B cell (primary cell): ENCODE results near the gene CD28. TPM values are rescaled to one million over a fixed set of nuclear protein-coding genes. Genes with fewer than 3 reads are reported as not detected.

ENCODE experiments used
- ATAC-seq: fragments of 200-7000 bp; cut with Tn5 transposase; one replicate; pipeline ENCODE4 v1.10.0; 2021; ENCODE audit warnings: low read depth, mild to moderate bottlenecking, moderate number of reproducible peaks, moderate library complexity
- CTCF ChIA-PET: fragments of 350-600 bp; sonication (Branson Sonifier 250); formaldehyde crosslinking; loops from one replicate; lab custom pipeline; 2021; ENCODE audit warnings: antibody characterized with exemption, inconsistent platforms; lab: Charles Lee
- POLR2A ChIA-PET: fragments of 350-600 bp; sonication (Branson Sonifier 250); formaldehyde crosslinking; loops from one replicate; lab custom pipeline; 2021; ENCODE audit warnings: antibody characterized with exemption; lab: Charles Lee
- DNase-seq: peaks from one replicate; pipeline ENCODE4 v3.0.0; 2013
- H2AFZ ChIP-seq: 2 replicates; pipeline ENCODE4 v1.6.1; 2012; ENCODE audit warnings: mild to moderate bottlenecking, low read depth, low read length; ENCODE audit not compliant: insufficient read depth, poor library complexity, severe bottlenecking
- H3K27ac ChIP-seq, 2 donors: 1 replicate in 1 of 2; 2 replicates in 1 of 2; pipeline ENCODE4 v1.5.1; 2012 to 2013; ENCODE audit warnings: low read length in 2 of 2, mild to moderate bottlenecking in 2 of 2, moderate library complexity in 1 of 2
- H3K27me3 ChIP-seq, 4 experiments: fragments of 200-600 bp in 1 of 4; sonication (generic) in 1 of 4; replicated peaks in 1 of 4; 1 replicate in 2 of 4; 2 replicates in 2 of 4; pipeline versions ENCODE4 v1.6.1 to v1.7.0; 2013 to 2016; ENCODE audit warnings: low read length in 3 of 4, mild to moderate bottlenecking in 2 of 4, mixed read lengths in 1 of 4, moderate library complexity in 1 of 4; ENCODE audit not compliant: insufficient read depth in 4 of 4, control insufficient read depth in 3 of 4; ENCODE audit errors: control extremely low read depth in 1 of 4
- H3K36me3 ChIP-seq, 2 experiments: replicated peaks in 1 of 2; 1 replicate in 1 of 2; 2 replicates in 1 of 2; pipeline versions ENCODE4 v1.6.1 to v1.7.1; 2013; ENCODE audit warnings: low read length in 1 of 2; ENCODE audit not compliant: insufficient read depth in 2 of 2, control insufficient read depth in 1 of 2; ENCODE audit errors: control extremely low read depth in 1 of 2, extremely low read depth in 1 of 2
- H3K4me1 ChIP-seq, 2 donors: fragments of 200-600 bp in 1 of 2; sonication (generic) in 1 of 2; 1 replicate in 1 of 2; 2 replicates in 1 of 2; pipeline versions ENCODE4 v1.5.1 to v1.6.1; 2013 to 2017; ENCODE audit warnings: low read length in 2 of 2; ENCODE audit not compliant: control insufficient read depth in 2 of 2, insufficient read depth in 2 of 2
- H3K4me2 ChIP-seq: replicated peaks from 2 replicates; pipeline ENCODE3; 2012; ENCODE audit warnings: mild to moderate bottlenecking, low read depth, low read length; ENCODE audit not compliant: poor library complexity, severe bottlenecking
- H3K4me3 ChIP-seq, 5 experiments: fragments of 200-600 bp in 1 of 5; sonication (generic) in 1 of 5; 1 replicate in 3 of 5; 2 replicates in 2 of 5; pipeline versions ENCODE4 v1.5.1 to v1.7.0; 2011 to 2016; ENCODE audit warnings: low read length in 4 of 5, mild to moderate bottlenecking in 4 of 5, low read depth in 2 of 5, control low read depth in 1 of 5, moderate library complexity in 1 of 5; ENCODE audit not compliant: insufficient read depth in 1 of 5; ENCODE audit errors: control extremely low read depth in 1 of 5, extremely low read depth in 1 of 5
- H3K79me2 ChIP-seq: fragments of 200-600 bp; sonication (generic); one replicate; pipeline ENCODE4 v1.6.0; 2016; ENCODE audit warnings: low read length; ENCODE audit not compliant: control insufficient read depth, insufficient read depth
- H3K9ac ChIP-seq: fragments of 200-600 bp; sonication (generic); 2 replicates; pipeline ENCODE4 v1.6.1; 2017; ENCODE audit warnings: mild to moderate bottlenecking, low read length, moderate library complexity
- H3K9me3 ChIP-seq, 3 donors: one replicate each; pipeline versions ENCODE4 v1.6.1 to v1.7.1; 2013; ENCODE audit warnings: low read length in 2 of 3; ENCODE audit not compliant: control insufficient read depth in 2 of 3, insufficient read depth in 1 of 3; ENCODE audit errors: control extremely low read depth in 1 of 3
- H4K20me1 ChIP-seq: 2 replicates; pipeline ENCODE4 v1.6.0; 2012; ENCODE audit warnings: mild to moderate bottlenecking, low read length; ENCODE audit not compliant: insufficient read depth, control insufficient read depth, poor library complexity, severe bottlenecking
- H3K27ac Mint-ChIP-seq: one replicate; pipeline ENCODE4 v1.8.0; 2021; ENCODE audit warnings: mixed read lengths
- H3K27me3 Mint-ChIP-seq: one replicate; pipeline ENCODE4 v1.8.0; 2021; ENCODE audit warnings: mixed read lengths
- H3K4me1 Mint-ChIP-seq: one replicate; pipeline ENCODE4 v1.8.0; 2021; ENCODE audit warnings: mixed read lengths
- H3K4me3 Mint-ChIP-seq: one replicate; pipeline ENCODE4 v1.8.0; 2021; ENCODE audit warnings: mixed read lengths
- H3K9me3 Mint-ChIP-seq: one replicate; pipeline ENCODE4 v1.8.0; 2022; ENCODE audit warnings: mixed read lengths; ENCODE audit not compliant: insufficient read depth
- EZH2 ChIP-seq: IDR thresholded peaks from 2 replicates; pipeline ENCODE4 v1.6.1; 2012; ENCODE audit warnings: borderline replicate concordance, low read depth, mild to moderate bottlenecking, moderate library complexity, low read length; ENCODE audit not compliant: insufficient read depth, poor library complexity, severe bottlenecking
- WGBS: methylation state at CpG from one replicate; pipeline ENCODE4 v1.1.5; 2013; ENCODE audit warnings: missing lambda C conversion rate; ENCODE audit not compliant: insufficient coverage; 5-methylcytosine and 5-hydroxymethylcytosine counted together
- intact Hi-C: fragments of 100-400 bp; cut with micrococcal nuclease; formaldehyde crosslinking; loops from one replicate; pipeline ENCODE4 v1.10.0; 2022
- polyA plus RNA-seq: library from polyadenylated mRNA; depleted of rRNA; stranded (reverse); fragments of >200 nt; gene quantifications from 2 replicates; pipeline ENCODE4 v1.2.3, GENCODE V29; 2012
- total RNA-seq, 2 donors: library from RNA; stranded (reverse); fragments of 120-200 nt in 1 of 2; gene quantifications; 1 replicate in 1 of 2; 2 replicates in 1 of 2; pipeline versions ENCODE4 v1.2.3 to v1.2.4, GENCODE V29; 2013 to 2022
- TF ChIP-seq, protein P1 (sequence below): fragments of 200-600 bp; IDR thresholded peaks from one replicate; pipeline ENCODE4 v1.8.0; 2022; ENCODE audit warnings: antibody characterized with exemption, mild to moderate bottlenecking

CD28 gene
- total and polyA plus RNA-seq, 2 donors (not counting 1 experiment from before 2014, with no cell fraction given) = 0.18 to 0.37 TPM

DNA sequence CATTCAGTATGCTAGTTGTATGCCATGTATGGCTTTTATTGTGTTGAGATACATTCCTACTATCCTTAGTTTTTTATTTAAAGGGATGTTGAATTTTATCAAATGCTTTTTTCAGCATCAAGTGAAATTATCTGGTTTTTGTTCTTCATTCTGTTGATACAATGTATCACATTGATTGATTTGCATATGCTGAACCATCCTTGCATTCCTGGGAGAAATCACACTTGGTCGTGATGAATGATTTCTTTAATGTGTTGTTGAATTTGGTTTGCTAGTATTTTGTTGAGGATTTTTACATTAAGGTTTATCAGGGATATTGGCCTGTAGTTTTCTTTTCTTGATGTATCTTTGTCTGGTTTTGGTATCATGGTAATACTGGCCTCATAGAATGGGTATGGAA, 49.7 kb downstream of the CD28 start:
- POLR2A ChIA-PET = no interaction called here
- H2AFZ ChIP-seq = no peak overlapping the region
- H3K27me3 ChIP-seq = peaks cover 0 to 3% (median 0%) of the 10 kb centered on the region in 4 experiments
- H3K4me1 Mint-ChIP-seq = no peaks in the 10 kb centered on the region
- no peaks in the 10 kb centered on the region for H4K20me1 ChIP-seq
- TF ChIP-seq, protein P1, sequence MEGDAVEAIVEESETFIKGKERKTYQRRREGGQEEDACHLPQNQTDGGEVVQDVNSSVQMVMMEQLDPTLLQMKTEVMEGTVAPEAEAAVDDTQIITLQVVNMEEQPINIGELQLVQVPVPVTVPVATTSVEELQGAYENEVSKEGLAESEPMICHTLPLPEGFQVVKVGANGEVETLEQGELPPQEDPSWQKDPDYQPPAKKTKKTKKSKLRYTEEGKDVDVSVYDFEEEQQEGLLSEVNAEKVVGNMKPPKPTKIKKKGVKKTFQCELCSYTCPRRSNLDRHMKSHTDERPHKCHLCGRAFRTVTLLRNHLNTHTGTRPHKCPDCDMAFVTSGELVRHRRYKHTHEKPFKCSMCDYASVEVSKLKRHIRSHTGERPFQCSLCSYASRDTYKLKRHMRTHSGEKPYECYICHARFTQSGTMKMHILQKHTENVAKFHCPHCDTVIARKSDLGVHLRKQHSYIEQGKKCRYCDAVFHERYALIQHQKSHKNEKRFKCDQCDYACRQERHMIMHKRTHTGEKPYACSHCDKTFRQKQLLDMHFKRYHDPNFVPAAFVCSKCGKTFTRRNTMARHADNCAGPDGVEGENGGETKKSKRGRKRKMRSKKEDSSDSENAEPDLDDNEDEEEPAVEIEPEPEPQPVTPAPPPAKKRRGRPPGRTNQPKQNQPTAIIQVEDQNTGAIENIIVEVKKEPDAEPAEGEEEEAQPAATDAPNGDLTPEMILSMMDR = no peak
- TF ChIP-seq EZH2 = no peak
- no peak for DNase-seq
- no peak overlapping the region for H3K4me2 ChIP-seq
- intact Hi-C loops = no loop called here
- WGBS = 89% methylated on average over 1 of the region's 1 CpG
- H3K9me3 ChIP-seq = peaks cover 1 to 14% (median 7%) of the 10 kb centered on the region in 3 donors
- no peaks in the 10 kb centered on the region for H3K4me1 ChIP-seq
- H3K27ac ChIP-seq = no peak overlapping the region
- H3K4me3 ChIP-seq = no peak overlapping the region
- peaks cover 28% of the 10 kb centered on the region for H3K27me3 Mint-ChIP-seq
- H3K79me2 ChIP-seq = no peaks in the 10 kb centered on the region
- H3K4me3 Mint-ChIP-seq = no peak overlapping the region
- CTCF ChIA-PET = no interaction called here
- no peak overlapping the region for H3K27ac Mint-ChIP-seq
- no peaks in the 10 kb centered on the region for H3K36me3 ChIP-seq
- peaks cover 10% of the 10 kb centered on the region for H3K9me3 Mint-ChIP-seq
- ATAC-seq = no peak
- no peak overlapping the region for H3K9ac ChIP-seq

DNA sequence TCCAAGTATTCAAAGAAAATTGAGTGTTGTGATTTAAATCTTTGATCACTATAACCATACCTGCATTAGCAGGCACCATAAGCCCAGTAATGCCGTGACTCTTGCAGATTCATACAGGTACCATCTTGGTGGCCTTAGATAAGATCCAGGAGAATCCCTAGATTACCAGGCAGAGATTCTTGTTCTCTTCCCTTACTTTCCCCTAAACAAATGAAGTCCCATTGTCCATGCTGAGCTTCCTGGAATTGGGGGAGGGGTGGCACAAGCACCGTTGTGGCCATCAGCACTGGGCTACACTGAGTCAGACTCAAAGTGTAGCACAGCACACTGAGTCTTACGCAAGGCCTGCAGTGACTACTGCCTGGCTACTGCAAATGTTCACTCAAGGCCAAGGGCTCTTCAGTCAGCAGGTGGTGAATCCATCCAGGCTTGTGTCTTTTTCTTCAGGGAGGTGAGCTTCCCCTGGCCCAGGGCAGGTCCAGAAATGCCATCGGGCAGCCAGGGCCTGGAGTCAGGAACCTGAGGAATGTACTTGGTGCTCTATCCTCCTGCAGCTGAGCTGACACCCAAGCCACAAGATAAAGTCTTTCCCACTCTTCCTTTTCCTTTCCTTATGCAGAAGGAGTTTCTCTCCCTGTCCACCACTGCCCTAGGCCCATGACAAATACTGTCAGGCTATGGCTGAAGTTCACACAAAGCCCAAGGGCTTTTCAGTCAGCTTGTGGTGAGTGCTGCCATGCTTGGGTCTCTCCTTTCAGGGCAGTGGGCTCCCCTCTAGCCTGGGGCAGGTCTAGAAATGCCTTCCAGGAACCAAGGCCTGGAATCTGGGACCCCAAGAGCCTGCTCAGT, 52.6 kb downstream of the CD28 start:
- no peak overlapping the region for H2AFZ ChIP-seq
- TF ChIP-seq EZH2 = no peak
- Mint-ChIP-seq H3K4me1 (no peaks in the 10 kb centered on the region), H3K4me3 (no peak overlapping the region), H3K9me3 (peaks cover 10% of the 10 kb centered on the region), H3K27ac (no peak overlapping the region), H3K27me3 (peaks cover 49% of the 10 kb centered on the region)
- H3K9me3 ChIP-seq = peaks cover 1 to 11% (median 7%) of the 10 kb centered on the region in 3 donors
- DNase-seq (no peak), ATAC-seq (no peak)
- WGBS = 70% methylated on average over 4 of the region's 4 CpGs
- ChIA-PET POLR2A (no interaction called here), CTCF (no interaction called here)
- intact Hi-C loops = no loop called here
- H3K27me3 ChIP-seq = peaks cover 0 to 3% (median 1%) of the 10 kb centered on the region in 4 experiments
- no peaks in the 10 kb centered on the region for H3K79me2 ChIP-seq
- H3K9ac ChIP-seq = no peak overlapping the region
- no peak overlapping the region for H3K27ac ChIP-seq
- H3K4me3 ChIP-seq = no peak overlapping the region
- H4K20me1 ChIP-seq = no peaks in the 10 kb centered on the region
- H3K4me1 ChIP-seq = no peaks in the 10 kb centered on the region
- H3K36me3 ChIP-seq = no peaks in the 10 kb centered on the region
- H3K4me2 ChIP-seq = no peak overlapping the region
